Ectodermal cell (in vitro differentiated cells): ENCODE measurements around the gene RGS6.

Experiments
- H3K27ac ChIP-seq: 2 replicates; pipeline ENCODE4 v1.7.0; 2013; ENCODE audit warnings: mild to moderate bottlenecking, low read depth, low read length; ENCODE audit not compliant: insufficient read depth, poor library complexity, severe bottlenecking
- H3K27me3 ChIP-seq: 2 replicates; pipeline ENCODE4 v1.7.0; 2013; ENCODE audit warnings: mild to moderate bottlenecking, low read length; ENCODE audit not compliant: insufficient read depth, control insufficient read depth, poor library complexity, severe bottlenecking
- H3K36me3 ChIP-seq: one replicate; pipeline ENCODE4 v1.7.0; 2013; ENCODE audit warnings: low read length; ENCODE audit not compliant: control insufficient read depth, insufficient read depth
- H3K4me1 ChIP-seq: one replicate; pipeline ENCODE4 v1.7.0; 2013; ENCODE audit warnings: low read length; ENCODE audit not compliant: control insufficient read depth, insufficient read depth
- H3K4me3 ChIP-seq: 2 replicates; pipeline ENCODE4 v1.7.0; 2013; ENCODE audit warnings: low read depth, low read length, control low read depth; ENCODE audit not compliant: insufficient read depth
- H3K9me3 ChIP-seq: 2 replicates; pipeline ENCODE4 v1.7.0; 2013; ENCODE audit warnings: mild to moderate bottlenecking, low read length, moderate library complexity; ENCODE audit not compliant: control insufficient read depth
- whole genome bisulfite sequencing, 2 experiments: methylation state at CpG; one replicate each; pipeline ENCODE4 v1.1.7; 2013; ENCODE audit warnings: missing lambda C conversion rate in 2 of 2; 5-methylcytosine and 5-hydroxymethylcytosine counted together

Gene RGS6

DNA sequence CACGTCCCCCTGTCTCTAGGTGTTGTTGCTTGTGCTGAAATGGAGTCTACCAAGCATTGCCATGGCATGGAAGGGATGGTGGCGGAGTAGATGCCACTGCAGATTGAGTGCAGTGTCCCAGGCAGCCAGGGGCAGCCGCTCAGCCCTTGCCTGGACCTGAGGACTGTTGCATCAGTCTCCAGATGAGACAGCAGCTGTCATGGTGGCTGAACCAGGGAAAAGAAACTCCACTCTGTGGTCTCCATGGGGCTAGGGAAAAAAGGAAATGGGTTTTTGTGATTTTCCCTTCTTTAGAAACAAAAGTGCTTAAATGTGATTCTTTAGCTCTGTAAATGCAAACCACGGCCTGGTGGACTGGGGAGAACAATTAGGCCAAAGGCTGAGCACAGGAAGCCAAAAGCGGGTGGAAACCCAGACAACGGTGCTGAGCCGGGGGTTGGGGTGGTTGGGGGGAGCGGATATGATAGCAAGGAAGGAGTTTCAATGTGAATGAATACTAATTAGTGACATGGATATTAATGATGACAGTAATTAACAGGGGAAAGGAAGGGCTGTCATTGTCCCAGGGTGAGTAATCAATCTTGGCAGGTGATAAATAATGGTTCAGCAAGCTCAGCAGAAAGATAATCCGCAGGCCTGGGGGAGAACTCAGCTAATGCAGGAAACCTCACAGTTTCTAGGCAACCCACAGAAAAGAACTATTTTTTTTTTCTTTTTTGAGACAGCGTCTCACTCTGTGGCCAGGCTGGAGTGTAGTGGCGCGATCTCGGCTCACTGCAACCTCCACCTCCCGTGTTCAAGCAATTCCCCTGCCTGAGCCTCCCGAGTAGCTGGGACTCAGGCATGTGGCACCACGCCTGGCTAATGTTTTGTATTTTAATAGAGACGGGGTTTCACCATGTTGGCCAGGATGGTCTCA is 519.1 kb downstream of the RGS6 start:
- no peak overlapping the region for H3K4me3 ChIP-seq

DNA sequence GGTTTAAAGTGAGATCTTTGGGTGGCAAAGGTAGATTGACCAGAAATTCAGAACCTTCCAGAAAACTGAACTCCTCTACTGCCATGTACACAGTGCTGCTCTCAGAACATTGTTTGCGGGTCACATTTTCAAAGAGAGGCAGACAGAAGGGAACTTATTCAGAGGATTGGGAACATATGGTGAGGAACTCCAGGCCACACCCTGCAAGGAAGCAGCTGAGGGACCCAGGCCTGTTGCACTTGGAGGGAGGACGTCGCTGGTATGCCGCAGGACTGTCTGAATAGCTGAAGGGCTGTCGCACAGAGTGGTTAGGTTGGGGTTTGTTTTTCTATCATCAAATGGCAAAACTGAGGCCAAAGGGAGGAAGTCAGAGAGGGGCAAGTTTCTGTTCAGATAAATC is 520.5 kb downstream of the RGS6 start:
- no peak overlapping the region for H3K27ac ChIP-seq
- H3K27me3 ChIP-seq: no peaks in the 10 kb centered on the region
- H3K4me1 ChIP-seq: peaks cover 13% of the 10 kb centered on the region
- H3K36me3 ChIP-seq: no peaks in the 10 kb centered on the region
- no peak overlapping the region for H3K4me3 ChIP-seq
- H3K9me3 ChIP-seq: no peaks in the 10 kb centered on the region
- WGBS, 2 experiments: 94 to 95% methylated on average over 5 of the region's 5 CpGs

More for the DNA sequence above, 519.1 kb downstream of the RGS6 start:
- WGBS, 2 experiments: 81 to 87% methylated on average over 17 of the region's 17 CpGs
- Histone ChIP-seq H3K36me3 (no peaks in the 10 kb centered on the region), H3K9me3 (no peaks in the 10 kb centered on the region), H3K27me3 (no peaks in the 10 kb centered on the region), H3K27ac (peak overlapping the region; percentile 29), H3K4me1 (peaks cover 13% of the 10 kb centered on the region)

DNA sequence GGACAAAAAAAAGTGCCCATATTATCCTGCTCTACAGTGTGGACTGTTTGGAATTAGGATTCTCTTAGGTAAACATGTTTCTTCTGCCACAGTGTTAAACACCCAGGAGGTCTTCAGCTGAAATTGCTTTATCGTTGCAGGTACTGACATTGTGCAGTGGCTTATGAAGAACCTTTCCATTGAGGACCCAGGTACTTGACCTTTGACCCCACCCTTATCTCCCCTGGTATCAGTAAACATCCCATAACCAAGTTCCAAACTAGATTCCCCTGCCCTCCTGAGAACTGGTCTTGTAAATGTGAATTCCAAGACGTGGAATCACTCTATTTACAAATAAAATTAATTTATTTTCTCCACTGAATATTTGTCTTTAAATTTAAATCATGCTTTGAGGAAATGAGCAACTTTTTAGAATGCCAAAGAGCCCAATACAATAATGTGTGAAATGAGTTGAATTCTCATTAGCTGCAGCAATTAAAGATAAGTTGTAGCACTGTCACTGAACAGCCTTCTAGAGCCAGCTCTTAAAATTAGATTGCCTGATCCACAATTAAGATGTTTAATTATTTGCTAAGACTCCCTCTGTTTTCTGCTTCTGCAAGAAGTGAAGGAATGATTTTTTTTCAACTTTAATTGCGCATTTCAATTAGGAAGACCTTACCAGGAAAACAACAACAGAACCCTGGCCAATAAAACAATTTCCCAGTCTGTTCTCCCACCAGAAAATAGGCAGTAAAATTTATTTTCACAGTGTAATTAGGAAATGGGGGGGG is 522.3 kb downstream of the RGS6 start:
- H3K27me3 ChIP-seq: no peaks in the 10 kb centered on the region
- no peaks in the 10 kb centered on the region for H3K36me3 ChIP-seq
- H3K9me3 ChIP-seq: no peaks in the 10 kb centered on the region
- H3K4me1 ChIP-seq: peaks cover 13% of the 10 kb centered on the region
- H3K27ac ChIP-seq: no peak overlapping the region
- WGBS, 2 experiments: 96% methylated on average over 1 to 3 of the region's 3 CpGs
- no peak overlapping the region for H3K4me3 ChIP-seq

DNA sequence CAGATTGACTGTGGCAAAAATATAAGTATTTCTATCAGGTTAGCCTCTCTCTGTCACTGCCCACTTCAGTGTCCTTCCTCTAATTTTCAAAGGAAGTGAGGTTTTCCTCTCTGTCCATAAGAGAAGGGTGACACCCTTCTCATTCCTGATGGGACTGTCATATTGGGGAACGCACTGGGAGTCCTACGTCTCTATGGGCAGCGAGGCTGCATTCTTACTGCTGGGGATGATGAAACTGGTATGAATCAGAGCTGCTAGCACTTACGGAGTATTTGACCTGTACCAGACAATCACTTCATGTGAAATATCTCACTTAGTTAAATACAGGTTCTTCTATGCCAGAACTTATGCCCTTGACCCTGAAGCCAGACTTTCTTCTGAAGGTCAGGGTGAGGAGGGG is 525.4 kb downstream of the RGS6 start:
- H3K4me1 ChIP-seq: no peaks in the 10 kb centered on the region
- no peak overlapping the region for H3K27ac ChIP-seq
- no peaks in the 10 kb centered on the region for H3K9me3 ChIP-seq
- H3K36me3 ChIP-seq: no peaks in the 10 kb centered on the region
- WGBS, 2 experiments: 97 to 100% methylated on average over 4 of the region's 4 CpGs
- no peaks in the 10 kb centered on the region for H3K27me3 ChIP-seq
- no peak overlapping the region for H3K4me3 ChIP-seq

DNA sequence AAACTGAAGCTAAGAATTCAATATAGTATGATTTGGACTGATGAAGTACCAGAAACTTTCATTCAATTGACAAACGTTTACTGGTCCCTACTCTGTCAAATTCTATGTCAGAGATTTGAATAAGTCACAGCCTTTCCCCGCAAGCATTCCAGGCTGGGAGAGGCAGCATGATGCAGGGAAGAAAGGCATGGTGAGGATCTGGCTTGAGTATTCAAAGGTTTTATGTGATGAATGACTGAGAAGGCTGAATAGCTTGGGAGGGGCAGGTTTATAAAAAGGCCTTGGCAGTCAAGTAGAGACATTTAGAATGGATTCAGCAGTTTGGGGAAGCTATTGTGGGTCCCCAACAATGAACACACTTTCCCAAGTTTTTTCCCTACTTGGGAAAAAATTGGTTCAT is 529.8 kb downstream of the RGS6 start:
- peaks cover 6% of the 10 kb centered on the region for H3K9me3 ChIP-seq
- H3K27ac ChIP-seq: no peak overlapping the region
- H3K4me3 ChIP-seq: no peak overlapping the region
- no peaks in the 10 kb centered on the region for H3K27me3 ChIP-seq
- 71 to 72% methylated on average over 2 of the region's 2 CpGs for WGBS, 2 experiments
- H3K4me1 ChIP-seq: no peaks in the 10 kb centered on the region
- no peaks in the 10 kb centered on the region for H3K36me3 ChIP-seq

DNA sequence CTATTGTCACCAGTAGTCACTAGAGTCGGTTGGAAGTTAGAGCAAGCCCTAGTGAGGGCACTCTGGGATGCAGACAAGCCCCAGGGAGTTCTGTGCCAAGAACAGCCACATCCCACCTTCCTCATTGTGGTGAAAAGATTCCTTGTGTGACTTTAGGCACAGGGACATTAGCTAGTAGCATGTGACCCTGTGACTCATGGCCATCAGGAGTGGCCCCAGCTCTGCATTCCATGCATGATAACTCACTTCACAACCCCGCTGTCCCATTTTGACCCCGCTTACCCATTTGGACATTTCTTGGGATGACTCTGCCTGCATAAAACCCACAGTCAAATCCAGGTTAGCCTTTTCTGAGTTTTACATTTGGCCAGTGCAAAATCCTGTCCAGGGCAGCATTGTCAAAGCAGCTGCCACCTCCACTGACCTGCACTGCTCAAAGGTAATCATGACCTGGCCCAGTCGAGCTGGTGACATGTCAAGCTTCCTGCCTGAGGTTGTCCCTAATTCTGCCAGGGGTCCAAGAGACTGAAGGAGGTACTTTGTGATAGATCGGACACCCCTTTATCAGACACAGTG is 531.1 kb downstream of the RGS6 start:
- no peak overlapping the region for H3K4me3 ChIP-seq
- 94 to 97% methylated on average over 5 of the region's 5 CpGs for WGBS, 2 experiments
- no peaks in the 10 kb centered on the region for H3K4me1 ChIP-seq
- peaks cover 6% of the 10 kb centered on the region for H3K9me3 ChIP-seq
- H3K36me3 ChIP-seq: no peaks in the 10 kb centered on the region
- H3K27me3 ChIP-seq: no peaks in the 10 kb centered on the region
- no peak overlapping the region for H3K27ac ChIP-seq

DNA sequence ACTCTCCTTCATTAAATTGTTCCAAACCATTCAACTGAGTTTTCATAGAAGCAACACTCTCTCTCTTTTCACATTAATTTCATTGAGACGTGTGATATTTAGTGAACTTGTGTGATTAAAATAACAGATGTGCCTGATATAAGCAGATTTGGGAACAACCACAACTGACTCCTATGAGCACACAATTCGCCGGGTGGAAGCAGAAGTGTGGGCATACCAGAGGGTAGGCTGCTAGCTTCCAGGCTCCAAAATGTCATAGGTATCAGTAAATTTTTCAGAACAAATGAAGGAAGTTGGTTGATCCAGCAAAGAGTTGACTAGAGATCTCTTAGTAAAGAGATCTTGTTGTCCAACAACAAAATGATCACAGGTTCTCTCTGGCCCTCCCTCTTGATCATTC is 532.0 kb downstream of the RGS6 start:
- Histone ChIP-seq H3K4me3 (no peak overlapping the region), H3K27me3 (no peaks in the 10 kb centered on the region), H3K4me1 (no peaks in the 10 kb centered on the region), H3K36me3 (no peaks in the 10 kb centered on the region), H3K27ac (no peak overlapping the region), H3K9me3 (peaks cover 6% of the 10 kb centered on the region)
- WGBS, 2 experiments: 93 to 95% methylated on average over 3 of the region's 3 CpGs

DNA sequence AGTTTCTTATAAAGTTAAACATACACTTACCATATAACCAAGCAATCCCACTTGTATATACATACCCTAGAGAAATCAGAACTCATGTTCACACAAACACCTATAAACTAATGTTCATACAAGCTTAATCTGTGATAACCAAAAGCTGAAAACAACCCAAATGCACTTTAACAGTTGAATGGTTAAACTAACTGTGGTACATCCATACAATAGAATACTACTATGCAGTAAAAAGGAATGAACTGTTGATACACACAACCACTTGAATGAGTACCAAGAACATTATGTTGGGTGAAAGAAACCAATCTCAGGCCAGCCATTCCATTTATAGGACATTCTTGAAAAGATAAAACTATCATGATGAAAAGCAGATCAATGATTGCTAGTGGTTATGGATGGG is 534.1 kb downstream of the RGS6 start:
- no peak overlapping the region for H3K4me3 ChIP-seq

DNA sequence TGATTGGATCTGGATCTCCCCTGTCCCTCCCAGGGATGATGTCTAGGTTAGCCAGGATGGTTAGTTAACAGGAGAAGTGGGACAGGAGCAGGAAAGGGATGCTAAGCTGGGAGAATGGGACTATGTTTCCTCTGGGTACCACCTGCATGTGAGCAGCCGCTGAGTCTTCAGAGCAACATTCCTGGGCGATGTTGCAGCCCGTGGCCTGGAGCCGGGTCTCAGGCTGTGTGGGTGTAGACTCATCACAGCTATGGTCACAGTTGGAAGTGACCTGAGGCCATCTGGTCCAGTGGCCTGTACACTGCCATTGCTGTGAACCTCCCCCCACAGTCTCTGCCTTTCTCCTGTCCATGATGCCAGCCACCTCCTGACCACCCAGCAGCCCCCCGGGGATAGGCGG is 539.1 kb downstream of the RGS6 start:
- Histone ChIP-seq H3K36me3 (no peaks in the 10 kb centered on the region), H3K27me3 (no peaks in the 10 kb centered on the region), H3K4me1 (peaks cover 3% of the 10 kb centered on the region), H3K27ac (no peak overlapping the region), H3K9me3 (no peaks in the 10 kb centered on the region), H3K4me3 (no peak overlapping the region)
- WGBS, 2 experiments: 89 to 94% methylated on average over 6 of the region's 6 CpGs

More for the DNA sequence above, 534.1 kb downstream of the RGS6 start:
- H3K36me3 ChIP-seq: no peaks in the 10 kb centered on the region
- no peak overlapping the region for H3K27ac ChIP-seq
- no peaks in the 10 kb centered on the region for H3K27me3 ChIP-seq
- H3K9me3 ChIP-seq: peaks cover 6% of the 10 kb centered on the region
- no peaks in the 10 kb centered on the region for H3K4me1 ChIP-seq

DNA sequence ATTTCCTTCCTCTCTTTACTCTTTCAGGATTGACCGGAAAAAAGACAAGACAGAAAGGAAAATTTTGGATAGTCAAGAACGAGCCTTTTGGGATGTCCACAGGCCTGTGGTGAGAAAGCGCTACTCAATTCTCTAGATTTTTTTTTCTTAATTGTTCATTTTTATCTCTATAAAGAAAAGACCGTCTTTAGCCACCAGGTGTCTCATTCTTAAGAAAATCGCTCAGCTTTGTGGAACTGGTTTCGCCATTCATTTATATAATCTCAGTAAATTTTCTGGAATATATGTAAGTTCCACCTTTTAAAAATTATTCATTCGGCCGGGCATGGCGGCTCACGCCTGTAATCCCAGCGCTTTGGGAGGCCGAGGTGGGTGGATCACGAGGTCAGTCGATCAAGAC is 540.6 kb downstream of the RGS6 start:
- WGBS, 2 experiments: 89 to 93% methylated on average over 12 to 14 of the region's 14 CpGs

More for the DNA sequence above, 540.6 kb downstream of the RGS6 start:
- Histone ChIP-seq H3K4me1 (peaks cover 10% of the 10 kb centered on the region), H3K36me3 (no peaks in the 10 kb centered on the region), H3K27me3 (no peaks in the 10 kb centered on the region), H3K9me3 (no peaks in the 10 kb centered on the region), H3K27ac (no peak overlapping the region), H3K4me3 (no peak overlapping the region)
